NCI-H748 treated with DMSO at 0.1 percent for 48 hours (cell line): ENCODE results near the gene TDRD9.
A peak's percentile ranks its signal among the peaks of the same experiment; 100 is the strongest.
"Not testable (repeated sequence)": the region's sequence is repeated elsewhere in the genome, so short reads cannot be mapped to it uniquely, and the experiment has no call there.

Experiments
- DNase-seq: peaks from one replicate; lab custom pipeline; 2025; lab: John Stamatoyannopoulos, UW

Gene TDRD9

GRCh38 chr14:103920981-103921854, 7.0 kb upstream of the TDRD9 start:
- peak; percentile 93 for DNase-seq

DNA sequence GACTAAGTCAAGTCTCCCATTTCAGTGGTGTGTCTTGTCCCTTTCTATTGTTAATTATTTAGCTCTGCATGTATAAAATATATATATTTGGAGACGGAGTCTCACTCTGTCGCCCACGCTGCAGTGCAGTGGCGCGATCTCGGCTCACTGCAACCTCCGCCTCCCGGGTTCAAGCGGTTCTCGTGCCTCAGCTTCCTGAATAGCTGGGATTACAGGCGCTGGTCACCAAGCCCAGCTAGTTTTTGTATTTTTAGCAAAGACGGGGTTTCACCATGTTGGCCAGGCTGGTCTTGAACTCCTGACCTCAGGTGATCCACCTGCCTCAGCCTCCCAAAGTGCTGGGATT, 6.4 kb upstream of the TDRD9 start:
- DNase-seq = not testable (repeated sequence)

GRCh38 chr14:103923863-103924262, 4.4 kb upstream of the TDRD9 start:
- peak; percentile 59 for DNase-seq

DNA sequence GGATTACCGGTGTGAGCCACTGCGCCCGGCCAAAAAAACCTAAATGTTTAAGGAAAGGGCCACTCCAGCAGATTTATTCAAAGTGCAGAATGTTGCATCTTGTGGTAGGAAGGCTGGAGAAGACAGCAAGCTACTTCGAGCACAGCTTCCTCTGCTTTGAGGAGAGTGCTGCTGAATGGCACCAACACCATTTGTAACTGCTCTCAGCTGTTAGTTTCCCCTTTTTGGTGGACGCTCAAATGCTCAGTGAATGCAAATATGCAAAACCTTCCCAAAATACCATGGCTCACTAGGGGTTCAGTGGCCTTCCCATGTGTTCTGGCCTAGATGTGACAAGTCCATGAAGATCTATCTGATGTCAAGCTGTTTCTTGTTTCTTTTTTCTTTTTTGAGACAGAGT, 2.9 kb upstream of the TDRD9 start:
- no peak for DNase-seq

DNA sequence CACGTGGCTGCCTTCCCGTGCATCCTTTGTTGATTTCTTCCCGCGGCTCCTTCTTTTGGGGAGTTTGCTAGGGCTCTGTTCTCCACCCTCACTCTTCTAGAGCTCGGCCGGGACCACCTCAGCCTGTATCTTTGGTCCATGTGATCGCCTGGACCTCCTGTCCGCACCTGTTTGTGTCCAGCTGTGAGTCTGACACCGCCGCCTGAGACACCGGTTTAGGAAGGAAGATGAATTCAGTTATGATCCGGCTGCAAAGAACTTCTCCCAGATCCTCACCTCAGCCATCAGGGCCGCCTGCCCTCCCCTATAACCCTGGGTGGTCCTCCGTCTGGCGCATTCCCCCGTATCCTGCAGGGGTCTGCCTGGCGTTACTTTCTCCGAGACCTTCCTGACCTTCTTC, 690 bp upstream of the TDRD9 start:
- no peak for DNase-seq

- no peak for DNase-seq
These were observed 1.9 kb downstream of the TDRD9 start for GRCh38 chr14:103930051-103930604.

DNA sequence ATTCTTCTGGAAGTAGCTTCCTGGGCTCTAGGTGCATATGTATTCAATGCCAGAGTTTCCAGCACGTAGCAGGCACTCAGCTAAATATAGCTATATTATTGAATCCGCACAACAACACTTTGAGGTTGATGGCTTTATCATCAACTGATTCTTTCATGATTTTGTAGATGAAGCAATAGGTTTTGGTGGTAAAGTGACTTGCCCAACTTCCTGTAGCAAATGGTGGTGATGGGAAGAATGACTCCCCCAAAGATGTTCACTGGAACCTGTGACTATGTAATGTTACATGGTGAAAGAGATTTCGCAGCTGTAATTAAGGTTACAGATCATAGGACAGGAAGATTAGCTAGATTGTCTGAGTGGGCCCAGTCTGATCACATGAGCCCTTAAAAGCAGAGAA, 3.2 kb downstream of the TDRD9 start:
- DNase-seq = no peak

GRCh38 chr14:103932791-103933490, 4.7 kb downstream of the TDRD9 start:
- no peak for DNase-seq

GRCh38 chr14:103935102-103935501, 6.8 kb downstream of the TDRD9 start:
- DNase-seq = no peak

- DNase-seq = no peak
These were observed 13.2 kb downstream of the TDRD9 start for GRCh38 chr14:103941462-103941861.

DNA sequence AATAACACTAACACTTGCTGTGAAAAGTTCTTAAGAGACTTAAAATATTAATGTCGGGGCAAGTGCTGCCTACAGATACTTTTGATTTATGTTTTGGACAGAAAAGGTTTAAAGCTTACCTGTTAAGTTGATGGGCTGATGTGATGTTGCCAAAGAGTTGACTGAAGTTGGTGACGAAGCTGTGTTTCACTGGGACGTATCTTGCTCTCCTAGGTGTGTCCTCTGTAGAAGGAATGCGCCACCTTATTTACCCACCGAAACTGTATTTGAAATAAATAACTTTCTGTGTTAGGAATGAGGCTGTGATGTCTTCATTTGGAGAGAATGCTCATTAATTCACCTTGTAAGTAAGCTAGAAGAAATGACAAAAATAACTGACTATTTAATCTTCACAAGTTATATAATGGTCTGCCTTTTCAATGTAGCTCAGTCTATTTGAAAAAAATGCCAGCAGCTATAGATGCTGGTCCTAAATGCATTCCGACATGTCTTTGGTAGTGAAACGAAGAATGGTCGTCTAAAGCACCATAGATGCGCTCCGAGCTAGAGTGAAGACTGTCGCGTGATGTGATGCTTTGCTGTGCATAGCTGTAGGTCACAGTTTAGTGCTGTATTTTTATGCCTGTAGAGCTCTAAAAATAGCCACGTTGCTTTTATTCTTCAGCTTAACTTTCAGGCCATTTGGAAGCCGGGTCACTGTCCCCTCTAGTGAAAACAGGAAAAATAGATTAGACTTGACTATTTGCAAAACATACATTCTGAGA, 13.9 kb downstream of the TDRD9 start, which contains the start of gene RD3L:
RD3L (minus strand) TSS at position 557 of the 764 bp plus-strand sequence. CDS start 834 bp downstream, outside the sequence.
- DNase-seq = no peak

DNA sequence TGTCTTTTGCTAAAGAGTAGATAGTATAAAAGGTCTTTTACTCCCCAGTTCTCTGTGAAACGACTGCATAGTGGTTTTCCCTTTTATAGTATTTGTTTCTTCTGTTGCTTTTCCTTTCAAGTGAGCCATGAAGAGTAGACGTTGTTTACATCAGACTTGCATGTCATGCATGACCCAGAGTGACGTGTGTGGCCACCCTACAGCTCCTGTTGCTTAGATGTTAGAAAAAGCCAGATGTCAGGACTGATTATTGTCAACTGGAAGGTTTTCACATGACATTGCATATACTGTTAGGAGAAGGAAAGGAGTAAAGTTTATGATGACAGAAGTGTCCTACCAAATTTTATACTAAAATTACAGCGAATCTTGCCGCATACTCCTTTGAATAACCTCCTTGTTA, 15.4 kb downstream of the TDRD9 start:
- DNase-seq = no peak

- no peak for DNase-seq
These were observed 18.7 kb downstream of the TDRD9 start for GRCh38 chr14:103946975-103947374.

DNA sequence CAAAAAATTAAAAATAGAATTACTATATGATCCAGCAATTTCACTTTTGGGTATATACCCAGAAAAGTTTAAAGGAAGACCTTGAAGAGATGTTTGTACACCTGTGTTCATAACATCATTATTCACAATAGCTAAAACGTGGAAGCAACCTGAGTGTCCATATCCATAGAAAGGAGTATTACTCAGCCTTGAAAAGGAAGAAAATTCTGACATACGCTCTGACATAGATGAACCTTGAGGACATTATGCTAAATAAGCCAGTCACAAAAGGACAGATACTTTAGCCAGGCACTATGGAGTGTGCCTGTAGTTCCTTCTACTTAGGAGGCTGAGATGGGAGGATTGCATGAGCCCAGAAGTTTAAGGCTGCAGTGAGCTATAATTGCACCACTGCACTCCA, 20.2 kb downstream of the TDRD9 start:
- no peak for DNase-seq

DNA sequence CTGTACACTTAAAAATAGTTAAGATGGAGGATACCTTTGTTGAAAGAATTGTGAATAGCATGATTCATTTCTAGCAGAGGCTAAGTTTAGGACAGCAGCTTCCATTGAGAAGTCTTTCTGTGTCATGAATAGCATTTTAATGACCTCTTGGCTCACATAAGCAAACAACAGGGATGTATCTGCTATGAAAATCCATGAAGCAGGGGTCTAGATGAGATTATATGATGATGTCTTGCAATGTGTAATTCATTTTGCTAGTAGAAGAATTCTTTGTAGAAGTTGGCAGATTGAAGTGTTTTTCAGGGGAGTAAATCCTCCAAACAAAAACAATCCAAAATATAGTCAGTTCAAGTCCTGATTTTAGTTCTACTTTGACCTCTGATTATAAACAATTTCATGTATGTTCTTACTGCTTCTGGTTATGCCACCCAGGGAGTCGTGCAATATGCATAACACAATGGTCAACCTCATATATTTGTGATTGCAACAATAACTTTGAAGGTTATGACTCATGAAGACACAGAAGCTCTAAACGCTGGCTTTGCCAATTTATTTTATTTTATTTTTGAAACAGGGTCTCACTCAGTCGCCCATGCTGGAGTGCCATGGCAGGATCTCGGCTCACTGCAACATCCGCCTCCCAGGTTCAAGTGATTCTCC, 21.0 kb downstream of the TDRD9 start:
- no peak for DNase-seq

DNA sequence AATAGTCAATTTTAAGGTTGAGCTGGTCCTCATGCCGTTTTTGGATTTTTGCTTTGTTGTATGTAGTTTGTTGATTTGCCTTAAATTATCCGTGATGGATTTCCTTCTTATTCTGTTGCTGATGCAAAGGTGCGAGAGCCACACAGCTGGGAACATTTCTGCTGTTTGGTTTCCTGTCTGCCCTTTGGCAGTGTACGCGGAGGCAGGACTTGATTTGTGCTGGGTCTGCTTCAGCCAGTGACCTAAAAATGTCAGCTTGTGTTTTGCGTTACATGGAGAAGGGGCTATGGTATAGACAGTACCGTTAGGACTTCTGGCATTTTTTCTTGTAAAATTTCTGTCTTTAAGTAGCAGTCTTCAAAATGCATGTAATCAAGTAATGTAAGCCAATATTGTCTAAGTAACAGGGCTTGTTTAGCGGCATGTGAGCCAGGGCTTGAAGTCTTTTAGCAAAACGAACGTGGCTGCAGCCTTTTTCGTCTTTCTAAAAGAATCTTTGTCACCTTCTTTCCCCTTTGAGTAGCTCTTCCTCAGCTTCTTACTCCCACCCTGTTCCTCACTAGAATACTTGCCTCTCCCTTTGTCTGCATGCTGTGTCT, 32.3 kb downstream of the TDRD9 start:
- DNase-seq = no peak

- DNase-seq = no peak
These were observed 33.8 kb downstream of the TDRD9 start for GRCh38 chr14:103961928-103962578.

DNA sequence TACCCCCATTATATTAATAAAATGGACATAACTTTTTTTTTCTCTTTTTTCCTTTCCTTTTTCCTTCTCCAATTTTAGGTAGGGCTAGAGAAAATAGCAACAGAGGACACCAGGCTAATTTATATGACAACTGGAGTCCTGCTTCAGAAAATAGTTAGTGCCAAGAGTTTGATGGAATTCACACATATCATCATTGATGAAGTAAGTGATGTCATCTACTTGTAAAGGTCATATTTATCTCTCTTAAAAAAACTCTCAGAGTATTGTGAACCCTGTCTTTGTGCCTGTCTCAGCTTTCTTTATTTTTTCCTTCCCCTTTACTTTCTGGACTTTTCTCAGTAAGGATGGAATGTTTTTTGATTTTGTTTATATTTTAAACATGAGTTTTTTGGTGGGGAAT, 38.4 kb downstream of the TDRD9 start:
- no peak for DNase-seq

DNA sequence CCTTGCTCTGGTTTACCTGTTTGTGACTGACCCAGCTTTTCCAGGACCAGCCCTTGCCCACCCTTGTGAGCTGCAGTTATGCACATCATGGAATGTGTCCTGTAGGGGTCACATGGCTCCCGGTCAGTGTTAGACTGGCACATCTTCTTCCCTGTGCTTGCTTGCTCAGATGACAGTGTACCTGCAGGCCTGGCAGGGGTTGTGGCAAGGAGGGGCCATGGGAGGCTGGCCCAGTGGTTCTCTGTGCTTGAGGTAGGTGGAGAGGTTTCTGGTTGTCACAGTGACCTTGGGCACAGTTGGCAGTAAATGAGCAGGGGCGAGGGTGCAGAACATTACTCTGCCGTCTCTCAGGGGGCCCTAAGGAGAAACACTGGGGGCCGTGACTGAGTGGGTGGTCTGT, 41.7 kb downstream of the TDRD9 start:
- DNase-seq = no peak

- DNase-seq = no peak
These were observed 45.1 kb downstream of the TDRD9 start for GRCh38 chr14:103973354-103973753.

DNA sequence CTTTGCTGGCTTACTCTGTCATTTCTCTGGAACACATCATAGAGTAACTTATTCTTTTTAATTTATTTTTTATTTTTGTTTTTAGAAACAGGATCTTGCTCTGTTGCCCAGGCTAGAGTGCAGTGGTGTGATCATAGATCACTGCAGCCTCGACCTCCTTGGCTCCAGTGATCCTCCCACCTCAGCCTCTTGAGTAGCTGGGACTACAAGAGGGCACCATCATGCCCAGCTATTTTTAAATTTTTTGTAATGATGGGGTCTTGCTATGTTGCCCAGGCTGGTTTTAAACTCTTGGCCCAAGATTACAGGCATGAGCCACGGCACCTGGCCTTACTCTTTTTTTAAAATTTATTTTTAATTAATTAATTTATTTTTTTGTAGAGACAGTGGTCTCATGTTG, 46.3 kb downstream of the TDRD9 start:
- no peak for DNase-seq
